HG03442 (cell line): Measurements from ENCODE around the gene TMEFF2.

ENCODE experiments used
- ATAC-seq: cut with Tn5 transposase; IDR thresholded peaks from one replicate; pipeline ENCODE4 v1.9.1; 2021; ENCODE audit warnings: mild to moderate bottlenecking, moderate library complexity; ENCODE audit not compliant: unreplicated experiment

TMEFF2 gene

DNA sequence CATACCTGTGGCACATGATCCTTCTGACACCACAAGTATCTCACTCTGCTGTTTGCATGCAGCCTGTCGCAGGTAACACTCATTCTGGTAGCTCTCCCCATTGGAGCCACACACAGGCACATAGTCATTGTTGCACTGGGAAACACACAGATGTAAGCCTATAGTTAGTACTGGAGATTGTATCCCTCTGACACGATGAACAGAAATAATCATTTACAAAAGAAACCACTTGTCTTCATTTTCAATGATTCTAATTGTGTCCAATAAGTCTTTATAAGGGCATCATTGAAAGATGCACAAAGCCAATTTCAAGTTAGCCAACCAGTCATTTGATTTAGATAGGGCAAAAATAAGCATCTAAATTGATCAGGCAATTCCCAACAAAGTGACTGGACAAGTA, 10.4 kb downstream of the TMEFF2 start:
- ATAC-seq = no peak

GRCh38 chr2:192183296-192183695, 11.4 kb downstream of the TMEFF2 start:
- no peak for ATAC-seq

DNA sequence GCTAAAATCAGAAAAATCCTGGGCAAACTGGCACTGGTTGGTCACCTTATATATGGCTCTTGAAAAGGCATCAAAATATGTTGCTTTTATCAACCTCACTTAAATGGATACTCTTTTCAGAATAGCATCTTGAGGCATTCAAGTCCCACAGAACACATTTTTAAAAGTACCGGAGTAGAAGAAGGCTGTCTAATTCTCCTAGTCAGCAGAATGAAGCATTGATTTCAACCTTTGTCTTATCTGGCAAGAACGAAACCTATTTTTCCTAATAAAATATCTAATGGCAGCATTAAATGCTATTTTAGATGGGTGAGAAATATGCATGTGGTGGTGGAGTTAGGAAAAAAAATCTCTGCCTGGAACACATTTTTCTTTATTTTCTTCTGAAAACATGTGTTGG, 27.8 kb downstream of the TMEFF2 start:
- ATAC-seq = no peak

- ATAC-seq = no peak
These were observed 28.9 kb downstream of the TMEFF2 start for GRCh38 chr2:192165842-192166241.

DNA sequence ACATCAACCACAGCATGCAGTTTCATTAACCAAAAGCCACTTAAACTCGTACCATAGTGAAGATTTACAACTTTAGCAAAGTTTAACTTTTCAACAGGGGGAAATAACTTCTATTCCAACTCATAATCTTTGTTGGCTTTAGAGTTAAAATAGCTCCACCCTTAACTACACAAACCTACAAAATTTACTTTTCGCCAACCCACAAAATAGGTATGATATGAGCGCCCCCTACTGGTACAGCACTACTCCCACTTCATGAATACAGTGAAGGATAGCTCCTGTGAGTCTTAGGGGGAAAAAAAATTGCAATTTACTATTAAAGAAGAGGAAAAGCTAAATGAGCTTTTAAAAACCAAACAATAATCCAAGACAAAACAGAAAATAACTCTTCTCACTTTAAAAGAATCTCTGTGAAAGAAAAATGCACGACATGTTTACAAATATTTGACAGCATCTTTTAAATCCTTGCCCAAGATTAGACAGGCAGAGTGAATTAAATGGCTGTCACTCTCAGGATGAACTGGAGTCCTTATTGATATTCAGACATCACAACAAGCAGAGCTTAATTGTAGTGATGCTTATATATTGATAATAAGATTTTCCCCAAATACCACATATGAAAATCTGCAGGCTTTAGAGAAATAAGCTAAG, 32.2 kb downstream of the TMEFF2 start:
- peak; percentile 85 for ATAC-seq

DNA sequence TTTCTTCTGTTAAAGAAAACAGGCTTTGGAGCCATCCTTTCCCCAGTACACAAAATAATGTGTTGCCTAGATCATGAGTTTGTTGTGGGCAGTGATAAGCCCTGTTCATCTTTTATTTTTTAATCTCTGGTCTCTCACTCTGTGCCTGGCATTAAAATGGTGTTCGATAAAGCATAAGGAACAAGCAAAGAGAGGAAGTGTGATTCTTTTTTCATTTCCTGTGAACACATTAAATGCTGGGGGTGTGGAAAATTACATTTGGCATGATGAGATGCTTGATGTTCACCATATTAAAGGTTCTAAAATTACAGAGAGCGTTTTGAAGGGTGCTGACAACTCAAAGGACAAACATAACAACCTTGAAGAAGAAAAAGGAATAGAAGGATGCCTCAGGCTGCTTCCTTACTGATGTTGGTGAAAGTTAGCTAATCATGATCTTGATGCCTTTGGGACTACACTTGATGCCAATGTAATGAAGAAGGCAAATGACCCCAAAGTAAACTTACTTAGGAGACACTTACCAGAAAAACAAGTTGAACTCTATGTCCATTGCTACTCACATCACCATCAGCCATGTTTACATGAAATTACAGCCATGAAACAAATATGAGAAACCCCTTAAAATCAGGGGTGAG, 33.0 kb downstream of the TMEFF2 start:
- no peak for ATAC-seq

DNA sequence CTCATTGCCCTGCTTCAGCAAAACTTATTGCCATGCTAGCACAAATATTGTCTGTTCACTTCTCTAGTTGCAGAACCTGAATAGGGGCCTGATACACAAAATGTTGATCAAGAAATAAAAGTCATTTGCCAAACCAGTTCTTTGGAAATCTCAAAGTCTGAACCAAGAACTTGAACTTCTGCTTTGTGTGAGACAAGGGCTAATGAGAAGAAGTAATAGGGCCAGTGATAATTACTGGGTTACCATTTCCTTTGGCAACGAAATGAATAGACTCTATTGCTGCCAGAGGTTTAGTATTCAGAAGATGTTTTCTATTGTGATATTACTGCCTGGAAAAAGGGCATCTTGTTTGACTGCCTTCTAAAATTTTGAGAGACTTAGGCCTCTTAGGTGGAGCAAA, 35.0 kb downstream of the TMEFF2 start:
- ATAC-seq = no peak

DNA sequence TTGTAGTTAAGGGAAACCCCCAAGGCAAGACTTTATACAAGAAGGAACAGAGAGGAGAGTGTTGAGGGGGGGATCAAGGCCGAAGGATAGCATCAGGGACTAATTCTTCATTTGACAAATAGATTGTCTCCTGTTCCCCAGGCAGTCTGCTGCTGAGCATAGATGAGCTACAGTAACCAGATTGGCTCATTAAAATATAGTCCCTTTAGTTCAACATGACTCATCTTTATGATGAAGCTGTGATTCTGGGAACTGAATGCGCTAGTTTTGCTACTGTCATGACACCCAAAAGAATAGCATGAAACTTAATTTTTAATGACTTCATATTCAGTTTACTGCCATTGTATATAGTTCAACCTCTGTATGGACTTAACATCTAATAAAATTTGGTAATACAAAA, 35.5 kb downstream of the TMEFF2 start:
- no peak for ATAC-seq

GRCh38 chr2:192157776-192158175, 37.0 kb downstream of the TMEFF2 start:
- ATAC-seq = no peak

- ATAC-seq = no peak
These were observed 39.1 kb downstream of the TMEFF2 start for GRCh38 chr2:192155511-192156118.

DNA sequence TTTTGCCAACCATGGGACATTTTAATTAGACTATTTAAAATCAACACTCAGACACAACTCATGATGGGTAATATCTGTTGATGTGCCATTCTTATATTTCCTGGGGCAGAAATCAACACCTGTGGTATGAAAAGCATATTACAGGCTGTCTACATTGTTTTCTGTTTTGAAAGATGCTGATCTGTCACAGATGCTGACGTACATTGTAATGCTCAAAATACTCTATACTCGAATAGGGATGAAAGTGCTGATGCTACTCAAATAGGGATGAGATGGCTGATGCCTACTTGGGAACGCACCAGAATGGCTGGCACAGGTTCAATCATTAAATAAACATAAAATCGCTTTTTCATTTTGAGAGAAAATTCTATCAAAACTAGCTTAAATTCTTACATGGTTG, 41.2 kb downstream of the TMEFF2 start:
- ATAC-seq = no peak

GRCh38 chr2:192151853-192152252, 42.9 kb downstream of the TMEFF2 start:
- ATAC-seq = no peak

GRCh38 chr2:192150166-192150565, 44.6 kb downstream of the TMEFF2 start:
- ATAC-seq = no peak

DNA sequence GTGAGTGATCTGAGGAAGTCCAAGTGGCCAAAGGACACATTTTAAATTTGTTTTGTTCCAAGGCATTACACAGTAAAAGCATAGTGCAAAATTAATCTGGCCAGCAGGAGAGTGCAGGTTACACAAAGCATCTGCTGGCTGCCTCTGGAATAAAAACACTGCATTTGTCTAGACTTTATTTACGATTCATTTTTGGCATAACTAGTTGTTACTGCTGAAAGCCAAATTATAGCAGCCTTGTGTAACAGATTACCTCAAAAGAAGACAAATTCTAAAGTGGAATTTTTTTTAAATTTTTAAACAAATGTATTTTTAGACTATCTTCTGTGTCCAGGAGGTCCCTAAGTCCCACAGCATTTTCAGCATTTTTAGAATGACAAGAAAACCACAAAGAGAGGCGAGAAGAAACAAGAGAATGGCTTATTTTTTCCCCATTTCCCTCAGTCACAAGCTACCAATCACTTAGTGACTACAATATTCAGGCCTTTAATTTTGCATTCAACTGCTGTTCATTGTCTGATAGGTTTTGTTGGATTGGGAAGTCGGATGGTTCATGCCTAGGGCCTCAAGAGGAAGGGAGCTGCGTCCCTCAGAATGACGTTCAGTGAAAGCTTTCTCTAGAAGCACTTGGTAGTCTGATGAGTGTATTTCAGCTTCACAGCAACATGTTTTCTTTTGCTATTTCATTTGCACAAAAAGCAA, 46.0 kb downstream of the TMEFF2 start:
- ATAC-seq = no peak

DNA sequence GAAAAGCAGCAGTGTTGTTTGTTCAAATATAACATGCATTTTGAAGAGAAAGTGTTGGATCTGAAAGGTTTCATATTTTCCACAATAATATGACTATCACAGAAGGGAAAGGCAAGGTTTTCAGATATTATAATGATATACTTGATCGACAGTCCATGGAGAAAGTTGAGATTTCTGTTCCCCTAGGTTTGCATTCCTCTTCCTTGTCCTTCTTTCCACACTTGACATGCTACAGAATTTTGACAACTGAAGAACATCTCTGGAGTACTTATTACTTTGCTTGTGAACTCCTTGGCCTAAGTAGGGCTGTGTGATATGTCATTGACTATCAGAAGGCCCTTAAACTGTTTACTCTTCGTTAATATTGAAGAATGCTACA, 46.5 kb downstream of the TMEFF2 start:
- ATAC-seq = no peak

DNA sequence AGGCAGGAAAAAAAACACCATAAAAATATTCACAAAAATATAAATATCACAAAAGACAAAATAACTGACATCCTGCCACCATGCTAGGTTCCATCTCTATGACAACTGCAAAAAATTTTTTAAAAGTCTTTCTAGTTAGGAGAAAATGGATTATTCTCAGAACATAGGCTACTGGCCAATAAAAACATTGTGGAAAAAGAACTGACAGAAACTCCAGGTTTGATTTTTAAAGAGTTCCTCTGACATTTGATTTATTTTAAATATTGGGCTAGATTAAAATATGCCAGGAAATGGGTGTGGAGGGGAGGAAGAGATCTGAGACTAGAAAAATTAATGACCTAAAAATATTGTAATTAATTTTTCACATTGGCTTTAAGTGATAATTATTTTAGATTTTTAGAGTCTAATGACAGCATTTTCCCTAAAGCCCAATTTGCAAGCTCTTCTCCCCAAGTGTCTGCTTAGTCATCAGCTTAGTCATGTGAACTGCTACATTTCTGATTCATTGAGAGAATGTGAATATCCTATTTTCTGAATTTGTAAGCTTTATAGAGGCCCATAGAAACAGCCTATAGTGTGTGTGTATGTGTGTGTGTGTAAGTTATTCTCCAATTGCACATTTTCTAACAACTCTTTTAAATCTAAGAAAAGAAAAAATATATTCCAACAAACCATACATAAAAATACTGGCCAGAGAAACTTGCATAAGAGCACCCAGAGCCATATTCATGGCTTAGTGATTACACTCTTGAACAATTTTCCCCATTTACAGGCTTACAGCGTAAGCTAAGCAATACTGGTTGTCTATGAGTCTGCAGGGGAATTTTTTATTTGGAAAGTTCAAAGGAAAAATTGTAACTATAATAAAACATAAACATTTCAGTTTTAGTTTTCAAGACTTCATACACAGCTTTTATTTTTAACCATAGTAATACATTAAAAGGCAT, 48.4 kb downstream of the TMEFF2 start:
- ATAC-seq = no peak

DNA sequence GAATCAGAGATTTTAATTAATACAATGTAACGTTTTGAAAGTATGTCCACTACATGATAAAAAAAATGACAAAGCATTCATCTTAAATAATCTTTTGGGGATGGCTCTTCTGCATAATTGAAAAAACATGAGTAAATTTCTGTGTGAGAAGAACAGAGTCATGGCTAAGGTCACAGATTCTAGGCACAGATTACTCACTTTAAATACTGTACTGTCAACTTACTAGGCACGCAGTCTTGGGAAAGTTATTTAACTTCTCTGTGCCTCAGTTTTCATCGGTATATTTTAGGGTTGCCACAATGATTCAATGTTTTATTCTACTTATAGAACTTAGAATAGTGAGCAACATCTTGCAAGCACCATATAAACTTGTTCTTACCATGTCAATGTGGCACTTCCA, 49.2 kb downstream of the TMEFF2 start:
- no peak for ATAC-seq

DNA sequence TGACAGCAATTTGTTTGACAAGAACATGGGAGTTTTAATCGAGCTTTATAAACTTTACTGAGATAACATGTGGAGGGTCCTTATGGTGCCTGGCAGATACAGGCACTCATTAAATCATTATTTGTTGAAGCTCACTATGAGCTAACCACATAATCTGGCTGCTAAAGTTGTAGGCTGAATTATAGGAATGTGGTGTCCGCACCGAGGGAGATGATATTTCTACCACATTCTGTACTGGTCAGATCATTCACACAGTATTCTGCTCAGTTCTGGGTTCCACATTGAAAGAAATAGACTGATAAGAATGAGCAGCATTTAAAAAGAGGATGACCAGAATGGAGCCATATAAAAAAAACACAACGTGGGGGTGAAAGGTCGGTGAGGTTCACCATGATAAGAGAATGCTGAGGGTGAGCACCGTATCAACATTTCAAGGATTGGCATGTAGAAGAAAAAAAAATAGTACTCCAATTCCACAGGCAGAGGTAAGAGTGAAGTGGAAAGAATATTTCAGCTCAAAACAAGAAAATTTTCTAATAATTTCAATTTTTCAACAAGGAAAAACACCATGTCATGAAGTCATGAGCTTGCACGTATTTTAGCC, 54.4 kb downstream of the TMEFF2 start:
- no peak for ATAC-seq

DNA sequence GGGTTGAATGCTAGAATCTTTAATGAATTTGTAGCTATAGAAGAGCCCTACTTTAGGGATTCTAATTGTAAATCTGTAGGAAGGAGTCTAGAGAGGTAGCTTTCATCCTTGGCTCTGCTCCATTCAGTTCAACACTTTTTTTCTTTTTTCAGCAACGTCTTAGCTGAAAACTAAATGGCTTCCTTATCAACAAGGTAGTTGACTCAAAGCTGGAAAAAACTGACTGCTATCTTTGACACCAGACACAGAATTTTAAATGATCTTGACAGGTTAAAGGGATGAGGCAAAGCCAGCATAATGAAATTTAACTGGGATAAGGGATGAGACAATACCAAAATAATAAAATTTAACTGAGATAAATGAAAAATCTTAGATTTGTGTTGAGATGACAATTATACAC, 54.9 kb downstream of the TMEFF2 start:
- no peak for ATAC-seq

GRCh38 chr2:192137451-192137850, 57.3 kb downstream of the TMEFF2 start:
- ATAC-seq = no peak
